Activated gamma-delta T cell treated with anti-CD3 and anti-CD28 coated beads, Interleukin-2, amount 50 U/mL, for 16 hours (primary cell): ENCODE measurements around the gene EEF1AKMT4.

ENCODE experiments used
- DNase-seq: peaks from one replicate; pipeline ENCODE4 v3.0.0-alpha.2; 2020; ENCODE audit warnings: low read depth

Gene EEF1AKMT4

DNA sequence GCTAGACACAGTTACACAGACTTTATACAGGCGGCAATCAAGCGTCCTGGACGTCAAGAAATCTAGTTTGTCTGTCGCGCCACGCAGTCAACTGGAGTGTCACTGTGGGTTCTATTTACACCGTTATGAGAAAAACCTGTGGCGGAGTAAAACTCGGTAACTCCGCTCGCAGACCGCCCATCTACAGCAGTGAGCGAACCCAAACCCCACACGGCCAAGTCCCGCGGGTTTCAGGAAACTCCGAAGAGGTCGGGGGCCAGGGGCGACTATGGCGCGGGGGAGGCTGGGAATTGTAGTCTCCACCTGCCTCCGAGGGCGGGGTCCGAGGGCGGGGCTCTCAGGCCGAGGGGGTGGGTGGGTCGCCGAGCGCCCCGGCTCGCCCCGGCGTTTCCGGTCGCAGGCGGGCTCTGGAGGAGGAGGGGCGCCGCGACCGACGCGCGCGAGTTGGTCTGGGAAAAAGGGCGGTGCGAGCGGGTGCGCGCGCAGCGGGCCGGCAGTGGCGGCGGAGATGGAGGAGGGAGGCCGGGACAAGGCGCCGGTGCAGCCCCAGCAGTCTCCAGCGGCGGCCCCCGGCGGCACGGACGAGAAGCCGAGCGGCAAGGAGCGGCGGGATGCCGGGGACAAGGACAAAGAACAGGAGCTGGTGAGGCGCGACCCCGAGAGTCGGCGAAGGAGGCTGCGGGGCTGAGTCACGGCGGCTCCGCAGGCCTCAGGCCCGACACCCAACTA lies 49.5 kb downstream of the EEF1AKMT4 start, which contains the start of gene PSMD2:
PSMD2 (plus strand) TSS at position 483 of the 729 bp plus-strand sequence; CDS start at position 509, 26 bp downstream.
- peak; percentile 98 for DNase-seq

DNA sequence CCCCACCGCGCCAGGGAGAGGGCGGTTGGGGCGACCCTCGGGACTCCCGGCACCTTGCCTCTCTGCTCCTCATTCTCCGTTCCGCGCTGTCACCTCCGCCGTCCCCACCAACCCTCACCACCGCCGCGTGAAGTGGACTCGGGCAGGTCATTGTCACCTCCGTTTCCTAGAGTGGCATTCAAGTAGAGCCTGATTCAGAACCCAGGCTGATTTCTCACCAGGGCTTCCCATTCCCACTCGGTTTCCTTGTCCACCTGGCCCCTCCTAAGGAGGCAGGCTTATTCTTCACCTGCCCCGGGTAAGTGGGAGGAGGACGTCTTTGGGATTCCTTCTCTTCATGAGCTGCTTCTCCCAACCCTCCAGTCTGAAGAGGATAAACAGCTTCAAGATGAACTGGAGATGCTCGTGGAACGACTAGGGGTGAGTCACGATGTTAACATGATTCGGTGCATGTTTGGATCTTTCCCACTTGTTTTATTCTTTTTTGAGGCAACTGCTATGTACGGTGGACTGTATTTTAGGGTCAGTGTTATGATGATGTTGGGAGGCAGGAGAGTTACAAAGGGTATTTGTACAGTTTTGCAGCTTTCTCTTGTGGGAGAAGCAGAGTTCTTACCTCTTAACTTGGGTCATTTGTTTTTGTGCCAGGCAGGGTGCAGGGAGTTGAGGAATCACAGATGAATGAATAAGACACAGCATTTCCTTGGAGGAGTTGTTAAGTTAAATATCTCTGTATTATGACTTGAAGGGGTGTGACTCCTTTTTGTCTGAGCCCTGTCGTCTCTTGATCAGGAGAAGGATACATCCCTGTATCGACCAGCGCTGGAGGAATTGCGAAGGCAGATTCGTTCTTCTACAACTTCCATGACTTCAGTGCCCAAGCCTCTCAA lies 50.3 kb downstream of the EEF1AKMT4 start:
- no peak for DNase-seq

DNA sequence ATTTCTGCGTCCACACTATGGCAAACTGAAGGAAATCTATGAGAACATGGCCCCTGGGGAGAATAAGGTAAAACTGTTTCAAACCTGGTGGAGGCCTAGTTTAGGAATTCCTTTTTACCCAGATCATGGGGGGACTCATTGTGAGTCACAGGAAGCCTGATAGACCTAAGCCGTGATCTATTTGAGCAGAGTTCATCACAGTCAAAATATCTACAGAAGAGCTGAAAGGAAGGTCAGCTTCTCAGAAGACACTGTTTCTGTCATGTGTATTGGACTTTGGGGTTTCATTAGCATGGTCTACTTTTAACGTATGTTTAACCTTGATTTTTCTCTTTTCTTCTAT lies 50.9 kb downstream of the EEF1AKMT4 start:
- DNase-seq = no peak

DNA sequence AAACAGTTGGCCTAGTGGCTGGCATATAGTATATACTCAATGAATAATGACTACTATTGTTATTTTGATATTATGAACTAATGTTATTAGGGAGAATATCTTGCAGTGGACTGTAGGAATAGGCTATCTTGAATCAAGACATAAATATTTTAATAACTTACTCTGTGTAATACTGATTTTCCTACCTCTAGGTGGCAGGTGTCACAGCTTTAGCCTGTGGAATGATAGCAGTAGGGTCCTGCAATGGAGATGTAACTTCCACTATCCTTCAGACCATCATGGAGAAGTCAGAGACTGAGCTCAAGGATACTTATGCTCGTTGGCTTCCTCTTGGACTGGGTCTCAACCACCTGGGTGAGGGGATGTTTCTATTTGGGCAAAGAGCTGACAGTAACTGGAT lies 56.1 kb downstream of the EEF1AKMT4 start:
- no peak for DNase-seq

DNA sequence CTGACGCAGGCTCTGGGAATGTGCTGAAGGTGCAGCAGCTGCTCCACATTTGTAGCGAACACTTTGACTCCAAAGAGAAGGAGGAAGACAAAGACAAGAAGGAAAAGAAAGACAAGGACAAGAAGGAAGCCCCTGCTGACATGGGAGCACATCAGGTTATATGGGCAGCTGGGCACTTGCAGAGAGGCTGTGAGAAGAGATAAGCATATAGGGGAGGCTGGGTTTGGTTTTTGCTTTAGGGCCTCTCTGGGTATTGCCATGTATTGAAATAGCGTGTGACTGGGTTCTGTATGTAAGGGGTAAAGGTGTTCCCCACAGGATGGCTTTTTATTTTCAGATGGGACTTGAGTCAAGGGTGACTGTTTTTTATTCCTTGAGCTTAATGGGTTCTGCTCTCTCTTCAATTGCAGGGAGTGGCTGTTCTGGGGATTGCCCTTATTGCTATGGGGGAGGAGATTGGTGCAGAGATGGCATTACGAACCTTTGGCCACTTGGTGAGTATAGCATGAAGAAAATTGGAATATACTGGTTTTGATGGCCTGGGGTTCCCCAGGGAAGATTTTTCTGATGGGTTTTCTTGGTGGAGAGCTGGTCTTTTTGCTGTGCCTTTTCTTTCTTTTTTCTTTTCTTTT lies 57.0 kb downstream of the EEF1AKMT4 start:
- no peak for DNase-seq

DNA sequence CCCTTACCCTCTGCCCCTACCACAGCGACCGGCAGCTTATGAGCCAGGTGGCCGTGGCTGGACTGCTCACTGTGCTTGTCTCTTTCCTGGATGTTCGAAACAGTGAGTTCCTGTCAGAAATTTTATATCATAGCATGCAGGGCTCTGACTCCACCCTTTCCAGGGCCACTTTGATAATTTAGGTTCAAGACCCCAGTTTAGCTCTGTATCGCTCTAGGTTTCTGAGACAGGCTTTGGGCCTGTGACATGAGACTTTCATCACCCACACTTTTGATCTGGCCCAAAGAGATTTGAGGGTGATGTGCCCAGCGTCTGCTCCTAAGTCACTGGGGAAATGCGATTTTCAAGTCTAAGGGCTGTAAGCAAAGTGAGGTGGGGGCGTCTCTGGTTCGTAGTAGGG lies 58.4 kb downstream of the EEF1AKMT4 start:
- DNase-seq = no peak
